Left cardiac atrium (tissue), 4 donors: ENCODE data around the gene DYSF. TPM values are rescaled to one million over a fixed set of nuclear protein-coding genes. Genes with fewer than 3 reads are reported as not detected.

Experiments used
- ATAC-seq, 2 donors: fragments of 200-7000 bp; cut with Tn5 transposase; one replicate each; pipeline ENCODE4 v1.9.1; 2020; ENCODE audit warnings: mild to moderate bottlenecking in 2 of 2, moderate library complexity in 2 of 2
- DNase-seq: peaks from one replicate; pipeline ENCODE4 v3.0.0-alpha.2; 2020
- intact Hi-C, 2 donors: fragments of 100-400 bp; cut with DNase I; formaldehyde crosslinking; loops; one replicate each; pipeline versions ENCODE4 v1.14.1 to v1.15.1; 2022 to 2023
- total RNA-seq, 2 donors: library from RNA; stranded (reverse); fragmentation: NEBNext Ultra II Directional; extraction: Animal tissue kit (Norgen Biotek cat#: 25700); gene quantifications; one replicate each; pipeline ENCODE4 v1.2.1, GENCODE V29; 2021
- donor health status: DM: no; HTN: yes; CAD: no.
- donor health status: DM: no; HTN: yes; CAD: no; lungs with severe emphysema.
- donor health status: DM: yes; HTN: yes; CAD: no.
- donor health status: Dilated cardiomyopathy.

The DYSF gene
- total RNA-seq, 2 donors from 2014 or later, result 36.8 to 45.8 TPM

- ATAC-seq (no peak), DNase-seq (no peak)
- intact Hi-C loops, result no loop called here
Observed at GRCh38 chr2:71710367-71711132, 257.2 kb downstream of the DYSF start.

- intact Hi-C loops, result no loop called here
- no peak for ATAC-seq
- peak; percentile 42 for DNase-seq
Observed at GRCh38 chr2:71711133-71711855, 257.9 kb downstream of the DYSF start.

GRCh38 chr2:71712158-71712818 is 258.9 kb downstream of the DYSF start:
- intact Hi-C loops, result no loop called here
- no peak for ATAC-seq

GRCh38 chr2:71713581-71714580 is 260.5 kb downstream of the DYSF start:
- DNase-seq, result no peak
- intact Hi-C loops, result no loop called here
- ATAC-seq, result peak in 1 of 2 donors; percentile 33

More at GRCh38 chr2:71712158-71712818, 258.9 kb downstream of the DYSF start:
- no peak for DNase-seq

- DNase-seq, result no peak
- intact Hi-C loops, result no loop called here
- ATAC-seq, result no peak
Observed at GRCh38 chr2:71714601-71715240, 261.4 kb downstream of the DYSF start.

GRCh38 chr2:71715241-71715750 is 261.9 kb downstream of the DYSF start:
- ATAC-seq (no peak), DNase-seq (no peak)
- intact Hi-C loops, result no loop called here

- intact Hi-C loops, result no loop called here
- DNase-seq (no peak), ATAC-seq (no peak)
Observed at GRCh38 chr2:71715951-71716696, 262.8 kb downstream of the DYSF start.

- ATAC-seq (peak; percentile 93), DNase-seq (peak; percentile 92)
- intact Hi-C loops, result no loop called here
Observed at GRCh38 chr2:71716697-71717624, 263.6 kb downstream of the DYSF start.

- DNase-seq, result no peak
- ATAC-seq, result no peak
- intact Hi-C loops, result no loop called here
Observed at GRCh38 chr2:71718686-71719085, 265.3 kb downstream of the DYSF start.

GRCh38 chr2:71719520-71720282 is 266.3 kb downstream of the DYSF start:
- no peak for ATAC-seq
- no peak for DNase-seq
- intact Hi-C loops, result no loop called here

GRCh38 chr2:71720283-71720560 is 266.9 kb downstream of the DYSF start:
- DNase-seq (no peak), ATAC-seq (no peak)

GRCh38 chr2:71720596-71721361 is 267.4 kb downstream of the DYSF start:
- DNase-seq (no peak), ATAC-seq (no peak)
- intact Hi-C loops, result no loop called here

More at GRCh38 chr2:71720283-71720560, 266.9 kb downstream of the DYSF start:
- intact Hi-C loops, result no loop called here

- intact Hi-C loops, result no loop called here
- no peak for DNase-seq
- ATAC-seq, result no peak
Observed at GRCh38 chr2:71721362-71721665, 268.0 kb downstream of the DYSF start.

- ATAC-seq, result no peak
- intact Hi-C loops, result no loop called here
- DNase-seq, result no peak
Observed at GRCh38 chr2:71721669-71722068, 268.3 kb downstream of the DYSF start.

GRCh38 chr2:71722286-71722685 is 268.9 kb downstream of the DYSF start:
- no peak for DNase-seq
- ATAC-seq, result no peak
- intact Hi-C loops, result no loop called here
